KMS-11 (cell line): ENCODE results near the gene FNDC3B.

Experiments
- H2AFZ ChIP-seq: fragments of 200-600 bp; sonication (generic); 2 replicates; pipeline ENCODE4 v1.6.1; 2016; ENCODE audit warnings: antibody characterized with exemption, mixed run types, low read depth
- H3K27ac ChIP-seq: fragments of 200-600 bp; sonication (generic); 2 replicates; pipeline ENCODE4 v1.6.1; 2016; ENCODE audit warnings: mild to moderate bottlenecking, mixed run types
- H3K27me3 ChIP-seq: fragments of 200-600 bp; sonication (generic); 2 replicates; pipeline ENCODE4 v1.6.1; 2017; ENCODE audit warnings: mild to moderate bottlenecking, low read depth, mixed run types, moderate library complexity; ENCODE audit not compliant: insufficient read depth
- H3K36me3 ChIP-seq: fragments of 200-600 bp; sonication (generic); 2 replicates; pipeline ENCODE4 v1.6.1; 2017; ENCODE audit warnings: mild to moderate bottlenecking, mixed run types; ENCODE audit not compliant: insufficient read depth
- H3K4me1 ChIP-seq: fragments of 200-600 bp; sonication (generic); 2 replicates; pipeline ENCODE4 v1.6.1; 2016; ENCODE audit warnings: mild to moderate bottlenecking, low read depth, mixed run types; ENCODE audit not compliant: poor library complexity, severe bottlenecking
- H3K4me2 ChIP-seq: fragments of 200-600 bp; sonication (generic); 2 replicates; pipeline ENCODE4 v1.7.0; 2016; ENCODE audit warnings: mild to moderate bottlenecking, mixed run types
- H3K4me3 ChIP-seq: fragments of 200-600 bp; sonication (generic); IDR thresholded peaks from 2 replicates; pipeline ENCODE4 v1.6.1; 2017; ENCODE audit warnings: low read depth, low read length, mixed read lengths; ENCODE audit not compliant: insufficient read depth
- H3K79me2 ChIP-seq: fragments of 200-600 bp; sonication (generic); 2 replicates; pipeline ENCODE4 v1.6.1; 2016; ENCODE audit warnings: low read depth, mixed run types; ENCODE audit not compliant: insufficient read depth
- H3K9ac ChIP-seq: fragments of 200-600 bp; sonication (generic); 2 replicates; pipeline ENCODE4 v1.6.1; 2016; ENCODE audit warnings: mild to moderate bottlenecking, mixed run types
- H4K20me1 ChIP-seq: fragments of 200-600 bp; sonication (generic); 2 replicates; pipeline ENCODE4 v1.6.1; 2016; ENCODE audit warnings: mild to moderate bottlenecking, mixed run types; ENCODE audit not compliant: insufficient read depth
- TF ChIP-seq, protein P1 (sequence below): fragments of 200-600 bp; sonication (generic); conservative IDR thresholded peaks from 2 replicates; pipeline ENCODE4 v1.6.1; 2017; ENCODE audit warnings: low read depth, mild to moderate bottlenecking, antibody characterized with exemption, low read length, moderate library complexity, mixed read lengths

Gene FNDC3B

DNA sequence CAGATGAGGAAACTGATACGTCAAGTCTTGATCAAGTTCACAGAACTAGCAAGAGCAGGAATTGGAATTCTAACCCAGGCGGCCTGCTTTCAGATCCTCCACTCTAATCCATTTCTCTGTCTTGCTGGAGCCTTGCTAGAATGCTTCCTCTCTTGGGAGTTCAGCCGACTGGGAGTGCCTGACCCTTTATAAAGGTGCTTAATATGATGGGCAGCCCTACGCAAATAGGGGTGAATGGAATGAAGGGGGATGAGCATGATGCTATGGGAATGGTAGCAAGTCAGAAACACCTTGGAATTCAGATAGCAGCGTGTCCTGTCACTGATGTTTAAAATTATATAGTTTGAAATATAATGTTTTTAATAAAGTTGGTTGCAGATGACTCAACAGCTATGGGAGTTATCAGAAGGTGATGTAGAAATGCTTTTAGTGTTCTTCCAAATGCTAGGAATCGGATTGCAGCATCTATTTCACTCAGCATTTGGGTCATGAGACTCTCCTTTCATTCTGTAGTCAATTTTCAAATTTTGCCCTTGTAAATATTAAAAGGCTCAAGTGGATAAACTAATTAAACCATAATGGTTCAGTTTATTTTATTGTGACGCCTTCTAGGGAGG lies 150.7 kb downstream of the FNDC3B start:
- TF ChIP-seq, protein P1, sequence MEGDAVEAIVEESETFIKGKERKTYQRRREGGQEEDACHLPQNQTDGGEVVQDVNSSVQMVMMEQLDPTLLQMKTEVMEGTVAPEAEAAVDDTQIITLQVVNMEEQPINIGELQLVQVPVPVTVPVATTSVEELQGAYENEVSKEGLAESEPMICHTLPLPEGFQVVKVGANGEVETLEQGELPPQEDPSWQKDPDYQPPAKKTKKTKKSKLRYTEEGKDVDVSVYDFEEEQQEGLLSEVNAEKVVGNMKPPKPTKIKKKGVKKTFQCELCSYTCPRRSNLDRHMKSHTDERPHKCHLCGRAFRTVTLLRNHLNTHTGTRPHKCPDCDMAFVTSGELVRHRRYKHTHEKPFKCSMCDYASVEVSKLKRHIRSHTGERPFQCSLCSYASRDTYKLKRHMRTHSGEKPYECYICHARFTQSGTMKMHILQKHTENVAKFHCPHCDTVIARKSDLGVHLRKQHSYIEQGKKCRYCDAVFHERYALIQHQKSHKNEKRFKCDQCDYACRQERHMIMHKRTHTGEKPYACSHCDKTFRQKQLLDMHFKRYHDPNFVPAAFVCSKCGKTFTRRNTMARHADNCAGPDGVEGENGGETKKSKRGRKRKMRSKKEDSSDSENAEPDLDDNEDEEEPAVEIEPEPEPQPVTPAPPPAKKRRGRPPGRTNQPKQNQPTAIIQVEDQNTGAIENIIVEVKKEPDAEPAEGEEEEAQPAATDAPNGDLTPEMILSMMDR = no peak
- 0 out of 2 replicates have a peak, but pooled peaks cover 7% of the 10 kb centered on the region for H4K20me1 ChIP-seq
- H3K4me3 ChIP-seq = no peak overlapping the region
- H2AFZ ChIP-seq = no peak overlapping the region
- H3K36me3 ChIP-seq = no peaks in the 10 kb centered on the region
- peaks cover 86% of the 10 kb centered on the region for H3K4me1 ChIP-seq
- no peaks in the 10 kb centered on the region for H3K27me3 ChIP-seq
- no peak overlapping the region for H3K27ac ChIP-seq
- H3K79me2 ChIP-seq = peaks cover 68% of the 10 kb centered on the region
- no peak overlapping the region; the same call in 1 of the 2 replicates for H3K4me2 ChIP-seq
- H3K9ac ChIP-seq = no peak overlapping the region

DNA sequence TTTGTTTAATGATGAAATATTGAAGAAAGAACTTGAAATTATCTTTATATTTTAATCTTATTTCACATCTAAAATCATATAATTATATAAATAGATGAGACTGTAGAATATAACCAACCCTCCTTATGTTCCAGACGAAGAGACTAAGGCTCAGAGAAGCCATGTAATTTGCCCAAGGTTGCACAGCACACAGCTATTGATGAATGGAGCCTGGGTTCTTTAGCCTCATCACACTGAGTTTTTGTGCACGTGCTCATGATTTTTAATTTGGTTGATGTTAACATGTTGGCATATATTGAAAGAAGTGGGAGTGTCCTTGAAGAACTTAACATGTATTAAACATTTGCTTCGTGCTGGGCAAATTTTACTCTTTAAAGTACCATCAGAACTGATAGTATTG lies 151.6 kb downstream of the FNDC3B start:
- Histone ChIP-seq H3K27ac (no peak overlapping the region), H3K79me2 (peaks cover 68% of the 10 kb centered on the region), H2AFZ (no peak overlapping the region), H3K4me2 (no peak overlapping the region), H3K4me1 (peaks cover 78% of the 10 kb centered on the region), H3K4me3 (no peak overlapping the region), H3K36me3 (no peaks in the 10 kb centered on the region), H3K27me3 (no peaks in the 10 kb centered on the region), H3K9ac (no peak overlapping the region), H4K20me1 (0 out of 2 replicates have a peak, but pooled peaks cover 7% of the 10 kb centered on the region)
- TF ChIP-seq, protein P1 = no peak

DNA sequence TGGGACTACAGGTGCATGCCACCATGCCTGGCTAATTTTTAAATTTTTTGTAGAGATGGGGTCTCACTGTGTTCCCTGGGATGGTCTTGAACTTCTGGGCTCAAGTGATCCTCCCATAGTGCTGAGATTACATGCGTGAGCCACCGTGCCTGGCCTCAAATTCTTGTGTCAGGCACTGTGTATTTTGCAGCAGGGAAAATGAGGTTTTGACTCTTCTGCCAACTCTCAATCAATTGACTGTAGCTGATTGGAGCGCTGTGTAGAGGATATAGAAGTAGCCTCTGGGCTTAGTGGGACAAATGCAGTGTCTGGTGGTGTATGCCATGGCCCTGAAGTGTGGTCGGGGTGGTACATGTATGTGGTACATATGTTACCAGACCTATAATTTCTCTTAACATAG lies 152.3 kb downstream of the FNDC3B start:
- TF ChIP-seq, protein P1 = no peak
- Histone ChIP-seq H3K4me1 (peaks cover 72% of the 10 kb centered on the region), H3K4me3 (no peak overlapping the region), H2AFZ (no peak overlapping the region), H4K20me1 (0 out of 2 replicates have a peak, but pooled peaks cover 7% of the 10 kb centered on the region), H3K27me3 (no peaks in the 10 kb centered on the region), H3K79me2 (peaks cover 68% of the 10 kb centered on the region), H3K4me2 (no peak overlapping the region), H3K27ac (no peak overlapping the region), H3K9ac (no peak overlapping the region), H3K36me3 (no peaks in the 10 kb centered on the region)

DNA sequence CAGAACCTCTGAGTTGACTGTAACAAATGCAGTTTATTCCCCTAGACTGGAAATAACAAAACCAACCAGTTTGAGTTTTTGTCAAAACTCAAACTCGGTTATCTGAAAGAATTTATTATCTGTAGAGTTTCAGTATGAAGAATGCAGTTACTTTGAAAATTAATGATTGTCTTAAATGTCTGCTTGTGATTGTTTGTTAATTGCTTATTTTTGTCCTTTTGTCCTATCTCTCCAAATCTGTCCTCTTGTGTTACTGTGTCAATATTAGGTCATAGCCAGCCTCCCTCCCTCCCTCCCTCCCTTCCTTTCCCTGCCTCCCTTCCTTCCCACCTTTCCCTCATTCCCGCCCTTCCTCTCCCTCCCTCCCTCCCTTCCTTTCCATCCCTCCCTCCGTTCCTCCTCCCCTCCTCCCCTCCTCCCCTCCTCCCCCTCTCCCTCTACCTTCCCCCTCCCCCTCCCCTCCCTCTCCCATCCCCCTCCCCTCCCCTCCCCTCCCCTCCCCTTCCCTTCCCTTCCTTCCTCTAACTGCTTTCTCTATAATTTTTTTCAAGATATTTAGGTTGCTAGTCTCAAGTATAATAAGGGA lies 153.5 kb downstream of the FNDC3B start:
- H3K79me2 ChIP-seq = peaks cover 65% of the 10 kb centered on the region
- TF ChIP-seq, protein P1 = no peak
- H3K27me3 ChIP-seq = no peaks in the 10 kb centered on the region
- no peak overlapping the region for H3K4me3 ChIP-seq
- H3K4me2 ChIP-seq = no peak overlapping the region
- H3K27ac ChIP-seq = no peak overlapping the region
- peaks cover 9% of the 10 kb centered on the region; the same call in 1 of the 2 replicates for H4K20me1 ChIP-seq
- no peak overlapping the region for H3K9ac ChIP-seq
- H2AFZ ChIP-seq = no peak overlapping the region
- H3K36me3 ChIP-seq = no peaks in the 10 kb centered on the region
- H3K4me1 ChIP-seq = peaks cover 60% of the 10 kb centered on the region
